Uterus (tissue), 4 donors: ENCODE measurements around the gene NEK4. TPM values are rescaled to one million over a fixed set of nuclear protein-coding genes. Genes with fewer than 3 reads are reported as not detected.

ENCODE experiments used
- DNase-seq, 2 donors: peaks; one replicate each; pipeline ENCODE4 v3.0.0-alpha.2; 2019 to 2020
- H3K27ac ChIP-seq, 2 donors: fragments of 200-600 bp; sonication (generic); 1 replicate in 1 of 2; 2 replicates in 1 of 2; pipeline ENCODE4 v1.5.1; 2016 to 2018
- H3K27me3 ChIP-seq, 2 donors: fragments of 200-600 bp; sonication (generic); one replicate each; pipeline ENCODE4 v1.5.1; 2018 to 2019; ENCODE audit warnings: control low read depth in 1 of 2
- H3K36me3 ChIP-seq, 2 donors: fragments of 200-600 bp; sonication (generic); one replicate each; pipeline ENCODE4 v1.5.1; 2019; ENCODE audit warnings: control low read depth in 1 of 2
- H3K4me1 ChIP-seq, 2 donors: fragments of 200-600 bp; sonication (generic); one replicate each; pipeline ENCODE4 v1.5.1; 2018 to 2019; ENCODE audit warnings: control low read depth in 1 of 2
- H3K4me3 ChIP-seq, 2 donors: fragments of 200-600 bp; sonication (generic); 1 replicate in 1 of 2; 2 replicates in 1 of 2; pipeline ENCODE4 v1.5.1; 2018 to 2019; ENCODE audit warnings: mild to moderate bottlenecking in 1 of 2
- H3K9me3 ChIP-seq, 2 donors: fragments of 200-600 bp; sonication (generic); one replicate each; pipeline ENCODE4 v1.5.1; 2019; ENCODE audit warnings: control low read depth in 1 of 2
- POLR2A ChIP-seq, 2 donors: fragments of 450-650 bp; IDR thresholded peaks; one replicate each; pipeline ENCODE4 v1.6.1; 2016; ENCODE audit warnings: antibody characterized with exemption in 2 of 2, mild to moderate bottlenecking in 1 of 2, moderate library complexity in 1 of 2
- intact Hi-C: fragments of 100-400 bp; cut with DNase I; formaldehyde crosslinking; loops from one replicate; pipeline ENCODE4 v1.15.1; 2023; ENCODE audit warnings: low total_unique reads
- total RNA-seq, 4 donors: library from RNA; depleted of rRNA in 3 of 4; stranded (reverse); fragments of >200 nt in 3 of 4; gene quantifications; one replicate each; pipeline versions ENCODE4 v1.1.0 to v1.2.4, GENCODE V29; 2014 to 2023
- TF ChIP-seq, protein P1 (sequence below), 4 experiments: fragments of 200-600 bp in 2 of 4; fragments of 450-650 bp in 2 of 4; sonication (generic) in 2 of 4; IDR thresholded peaks; one replicate each; pipeline ENCODE4 v1.5.1; 2016 to 2019; ENCODE audit warnings: antibody characterized with exemption in 4 of 4, mild to moderate bottlenecking in 2 of 4, moderate library complexity in 1 of 4
- donor health status: DM: yes; HTN: yes; CAD: no.

The NEK4 gene
- total RNA-seq, 4 donors from 2014 or later: 16.8 to 48.0 (median 37.7) TPM

DNA sequence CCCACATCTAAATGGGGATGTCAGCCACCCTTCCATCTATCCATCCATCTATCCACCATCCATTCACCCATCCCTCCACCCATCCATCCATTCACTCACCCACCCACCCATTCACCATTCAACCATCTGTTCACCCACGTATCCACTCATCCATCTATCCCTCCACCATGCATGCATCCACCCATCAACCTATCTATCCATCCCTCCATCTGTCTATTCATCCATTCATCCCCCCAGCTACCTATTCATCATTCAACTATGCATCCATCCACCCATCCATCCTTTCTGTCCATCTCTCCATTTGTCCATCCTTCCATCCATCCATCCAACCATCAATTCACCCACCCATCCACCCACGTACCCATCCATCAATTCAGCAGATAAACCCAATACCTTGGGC is 38.4 kb upstream of the NEK4 start:
- H3K36me3 ChIP-seq: no peaks in the 10 kb centered on the region
- H3K27me3 ChIP-seq: no peaks in the 10 kb centered on the region
- H3K4me3 ChIP-seq: no peak overlapping the region
- DNase-seq: no peak
- TF ChIP-seq, protein P1, sequence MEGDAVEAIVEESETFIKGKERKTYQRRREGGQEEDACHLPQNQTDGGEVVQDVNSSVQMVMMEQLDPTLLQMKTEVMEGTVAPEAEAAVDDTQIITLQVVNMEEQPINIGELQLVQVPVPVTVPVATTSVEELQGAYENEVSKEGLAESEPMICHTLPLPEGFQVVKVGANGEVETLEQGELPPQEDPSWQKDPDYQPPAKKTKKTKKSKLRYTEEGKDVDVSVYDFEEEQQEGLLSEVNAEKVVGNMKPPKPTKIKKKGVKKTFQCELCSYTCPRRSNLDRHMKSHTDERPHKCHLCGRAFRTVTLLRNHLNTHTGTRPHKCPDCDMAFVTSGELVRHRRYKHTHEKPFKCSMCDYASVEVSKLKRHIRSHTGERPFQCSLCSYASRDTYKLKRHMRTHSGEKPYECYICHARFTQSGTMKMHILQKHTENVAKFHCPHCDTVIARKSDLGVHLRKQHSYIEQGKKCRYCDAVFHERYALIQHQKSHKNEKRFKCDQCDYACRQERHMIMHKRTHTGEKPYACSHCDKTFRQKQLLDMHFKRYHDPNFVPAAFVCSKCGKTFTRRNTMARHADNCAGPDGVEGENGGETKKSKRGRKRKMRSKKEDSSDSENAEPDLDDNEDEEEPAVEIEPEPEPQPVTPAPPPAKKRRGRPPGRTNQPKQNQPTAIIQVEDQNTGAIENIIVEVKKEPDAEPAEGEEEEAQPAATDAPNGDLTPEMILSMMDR (IDR thresholded peaks at IDR 0.05): no peak
- no peak for TF ChIP-seq POLR2A (IDR thresholded peaks at IDR 0.05)
- H3K4me1 ChIP-seq: no peaks in the 10 kb centered on the region
- intact Hi-C loops: no loop called here
- H3K9me3 ChIP-seq: no peaks in the 10 kb centered on the region
- no peak overlapping the region for H3K27ac ChIP-seq

DNA sequence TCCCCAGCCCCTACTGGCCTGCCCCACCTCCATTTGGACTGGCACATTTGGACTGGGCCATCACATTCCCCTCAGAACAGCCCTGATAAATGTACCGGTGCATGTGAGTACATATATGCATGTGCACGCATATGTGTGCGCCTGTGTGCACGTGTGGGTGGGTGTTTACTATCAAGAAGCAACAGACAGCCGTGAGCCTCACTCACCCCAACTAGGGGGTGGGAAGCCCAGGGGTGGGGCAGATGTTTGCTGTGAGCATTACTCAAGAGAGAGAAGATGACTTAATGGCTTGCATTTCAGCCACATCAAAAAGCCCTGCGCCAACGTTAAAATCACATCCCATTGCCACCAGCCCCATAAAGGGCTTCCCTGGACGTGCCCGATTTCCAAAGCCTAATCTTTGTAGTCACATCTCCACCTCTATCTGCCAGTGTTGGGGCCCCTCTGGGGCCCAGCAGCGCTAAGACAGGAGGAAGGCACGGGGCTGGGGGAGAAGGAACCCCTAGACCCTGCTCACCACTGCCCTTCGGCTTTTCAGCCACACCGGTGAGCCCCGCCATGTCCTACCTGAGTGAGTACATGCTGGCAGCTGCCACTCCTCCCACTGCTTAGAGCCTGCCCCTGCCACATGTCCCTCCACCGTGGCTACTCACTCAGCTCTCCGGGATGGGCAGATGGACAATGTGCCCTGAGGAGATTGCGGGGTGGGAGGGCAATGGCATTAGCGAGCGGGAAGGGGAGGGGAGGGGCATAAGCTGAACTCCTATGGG is 34.7 kb upstream of the NEK4 start:
- Histone ChIP-seq H3K27ac (no peak overlapping the region), H3K27me3 (no peaks in the 10 kb centered on the region), H3K9me3 (no peaks in the 10 kb centered on the region), H3K4me3 (no peak overlapping the region), H3K4me1 (no peaks in the 10 kb centered on the region), H3K36me3 (no peaks in the 10 kb centered on the region)
- intact Hi-C loops: no loop called here
- DNase-seq: no peak
- TF ChIP-seq, protein P1 (IDR thresholded peaks at IDR 0.05): no peak
- no peak for TF ChIP-seq POLR2A (IDR thresholded peaks at IDR 0.05)

DNA sequence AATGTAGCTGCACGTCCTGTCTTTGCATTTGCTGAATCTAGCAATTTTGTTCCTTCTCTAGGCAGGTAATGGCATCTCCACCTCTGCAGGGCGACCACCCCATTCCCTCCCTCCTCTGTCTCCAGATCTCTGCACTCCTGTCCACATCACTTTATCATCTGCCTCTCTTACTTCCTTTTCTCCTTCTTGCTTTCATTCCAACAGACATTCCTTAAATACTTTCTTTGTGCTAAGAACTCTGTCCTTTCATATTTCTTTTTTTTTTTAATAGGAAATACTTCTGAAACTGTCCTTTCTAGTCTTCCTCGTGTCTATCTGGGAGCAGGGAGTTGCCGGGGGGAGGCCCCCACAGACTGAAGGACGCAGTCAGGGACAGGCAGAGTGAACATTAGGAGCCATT is 31.1 kb upstream of the NEK4 start:
- TF ChIP-seq, protein P1 (IDR thresholded peaks at IDR 0.05): no peak
- TF ChIP-seq POLR2A (IDR thresholded peaks at IDR 0.05): no peak
- intact Hi-C loops: no loop called here
- H3K4me1 ChIP-seq: no peaks in the 10 kb centered on the region
- H3K4me3 ChIP-seq: no peak overlapping the region
- H3K27me3 ChIP-seq: no peaks in the 10 kb centered on the region
- no peaks in the 10 kb centered on the region for H3K36me3 ChIP-seq
- H3K27ac ChIP-seq: no peak overlapping the region
- DNase-seq: no peak
- no peaks in the 10 kb centered on the region for H3K9me3 ChIP-seq

DNA sequence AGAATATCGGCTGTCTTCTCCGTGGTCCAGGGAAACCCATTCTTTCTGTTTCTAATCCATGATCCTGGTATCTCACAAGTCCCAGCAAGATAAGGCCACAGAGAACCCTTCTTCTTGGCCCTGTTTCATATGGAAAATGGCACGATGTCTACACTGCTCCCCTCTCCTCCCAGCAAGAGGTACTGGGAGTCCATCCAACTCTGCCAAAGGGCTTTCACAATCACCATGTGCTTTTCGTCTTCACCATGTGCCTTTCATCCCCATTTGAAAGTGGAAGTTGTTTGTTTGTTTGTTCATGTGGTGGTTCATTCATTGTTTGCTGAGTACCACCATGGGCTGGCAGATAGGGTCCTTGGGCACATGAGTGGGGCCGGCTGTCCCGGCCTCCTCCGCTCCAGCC is 29.3 kb upstream of the NEK4 start:
- intact Hi-C loops: no loop called here
- H3K4me3 ChIP-seq: no peak overlapping the region
- H3K27ac ChIP-seq: no peak overlapping the region
- no peaks in the 10 kb centered on the region for H3K9me3 ChIP-seq
- no peak for DNase-seq
- TF ChIP-seq, protein P1 (IDR thresholded peaks at IDR 0.05): no peak
- no peak for TF ChIP-seq POLR2A (IDR thresholded peaks at IDR 0.05)
- no peaks in the 10 kb centered on the region for H3K4me1 ChIP-seq
- no peaks in the 10 kb centered on the region for H3K27me3 ChIP-seq
- no peaks in the 10 kb centered on the region for H3K36me3 ChIP-seq

DNA sequence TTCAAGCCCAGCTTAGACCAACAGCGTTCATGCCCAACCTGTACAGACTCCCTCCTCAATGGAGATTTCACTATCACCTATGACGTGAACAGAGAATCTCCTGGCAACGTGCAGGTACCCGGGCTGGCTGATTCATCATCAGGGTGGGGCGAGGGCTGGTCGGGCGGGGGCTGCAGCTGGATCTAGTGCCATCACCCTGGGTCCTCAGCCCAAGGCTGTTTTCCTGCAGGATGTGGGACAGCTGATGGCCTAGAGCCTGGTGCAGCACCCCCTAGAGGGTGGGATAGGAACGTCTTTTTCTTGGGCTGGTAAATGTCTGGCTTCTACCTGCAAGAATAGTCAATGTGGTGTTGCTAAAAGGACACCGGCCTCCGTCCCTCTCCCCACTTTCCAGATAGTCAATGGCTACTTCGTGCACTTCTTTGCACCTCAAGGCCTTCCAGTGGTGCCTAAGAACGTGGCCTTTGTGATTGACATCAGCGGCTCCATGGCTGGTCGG is 28.3 kb upstream of the NEK4 start:
- TF ChIP-seq, protein P1 (IDR thresholded peaks at IDR 0.05): no peak
- no peak for TF ChIP-seq POLR2A (IDR thresholded peaks at IDR 0.05)
- no peak for DNase-seq
- Histone ChIP-seq H3K27ac (no peak overlapping the region), H3K4me3 (no peak overlapping the region), H3K27me3 (no peaks in the 10 kb centered on the region), H3K4me1 (no peaks in the 10 kb centered on the region), H3K36me3 (no peaks in the 10 kb centered on the region), H3K9me3 (no peaks in the 10 kb centered on the region)
- intact Hi-C loops: no loop called here
